ENCODE results near the gene ZNF860.

Gene ZNF860

GRCh38 chr3:31962801-31963205, 18.7 kb upstream of the ZNF860 start:
- Histone ChIP-seq H3K9me3 (no peaks in the 10 kb centered on the region), H3K4me3 (no peak overlapping the region), H3K4me1 (peaks cover 0 to 48% (median 31%) of the 10 kb centered on the region in 4 donors), H3K27me3 (no peaks in the 10 kb centered on the region), H3K36me3 (no peaks in the 10 kb centered on the region), H3K27ac (no peak overlapping the region)
- TF ChIP-seq CTCF (IDR thresholded peaks at IDR 0.05): no peak
- no peak for DNase-seq
- intact Hi-C loops (cut with DNase I; ENCODE audit: low total_unique reads): no loop called here

- intact Hi-C loops (cut with DNase I; ENCODE audit: low total_unique reads): no loop called here
- H3K27ac ChIP-seq: peak overlapping the region; percentile 67 to 70
Measured at GRCh38 chr3:31966978-31967591, 14.5 kb upstream of the ZNF860 start.

GRCh38 chr3:31967592-31967991, 14.0 kb upstream of the ZNF860 start:
- H3K27ac ChIP-seq: peak overlapping the region; percentile 67 to 70

More at GRCh38 chr3:31966978-31967591, 14.5 kb upstream of the ZNF860 start:
- no peaks in the 10 kb centered on the region for H3K9me3 ChIP-seq
- no peaks in the 10 kb centered on the region for H3K36me3 ChIP-seq
- H3K4me3 ChIP-seq: no peak overlapping the region
- TF ChIP-seq CTCF (IDR thresholded peaks at IDR 0.05): no peak
- H3K27me3 ChIP-seq: no peaks in the 10 kb centered on the region
- no peak for DNase-seq
- H3K4me1 ChIP-seq: peaks cover 0 to 40% (median 23%) of the 10 kb centered on the region in 4 donors

GRCh38 chr3:31968369-31968926, 13.1 kb upstream of the ZNF860 start:
- intact Hi-C loops (cut with DNase I; ENCODE audit: low total_unique reads): no loop called here
- Histone ChIP-seq H3K27ac (peak overlapping the region; percentile 67 to 70), H3K4me3 (peak overlapping the region; percentile 1 to 6), H3K4me1 (peaks cover 0 to 40% (median 23%) of the 10 kb centered on the region in 4 donors), H3K9me3 (no peaks in the 10 kb centered on the region), H3K36me3 (no peaks in the 10 kb centered on the region), H3K27me3 (no peaks in the 10 kb centered on the region)
- no peak for DNase-seq
- TF ChIP-seq CTCF (IDR thresholded peaks at IDR 0.05): no peak

More at GRCh38 chr3:31967592-31967991, 14.0 kb upstream of the ZNF860 start:
- DNase-seq: no peak
- no peak overlapping the region for H3K4me3 ChIP-seq
- H3K27me3 ChIP-seq: no peaks in the 10 kb centered on the region
- H3K9me3 ChIP-seq: no peaks in the 10 kb centered on the region
- no peak for TF ChIP-seq CTCF (IDR thresholded peaks at IDR 0.05)
- intact Hi-C loops (cut with DNase I; ENCODE audit: low total_unique reads): no loop called here
- H3K36me3 ChIP-seq: no peaks in the 10 kb centered on the region
- peaks cover 0 to 40% (median 23%) of the 10 kb centered on the region in 4 donors for H3K4me1 ChIP-seq

- H3K9me3 ChIP-seq: no peaks in the 10 kb centered on the region
- intact Hi-C loops (cut with DNase I; ENCODE audit: low total_unique reads): no loop called here
- peak overlapping the region; percentile 1 to 6 for H3K4me3 ChIP-seq
- H3K27ac ChIP-seq: peak overlapping the region; percentile 67 to 70
- DNase-seq: no peak
- H3K27me3 ChIP-seq: no peaks in the 10 kb centered on the region
- peaks cover 0 to 40% (median 23%) of the 10 kb centered on the region in 4 donors for H3K4me1 ChIP-seq
- no peak for TF ChIP-seq CTCF (IDR thresholded peaks at IDR 0.05)
- H3K36me3 ChIP-seq: no peaks in the 10 kb centered on the region
Measured at GRCh38 chr3:31968927-31969418, 12.6 kb upstream of the ZNF860 start.
